ENCODE results near the gene COQ8B.
"Not testable (repeated sequence)": the region's sequence is repeated elsewhere in the genome, so short reads cannot be mapped to it uniquely, and the experiment has no call there.

Gene COQ8B

GRCh38 chr19:40668991-40669614 lies 47.6 kb downstream of the COQ8B start:
- no peak for DNase-seq (ENCODE audit: low read depth)

- no peak for DNase-seq (ENCODE audit: low read depth)
Measured at GRCh38 chr19:40667602-40668001, 49.1 kb downstream of the COQ8B start.

- DNase-seq (ENCODE audit: low read depth): no peak
Measured at GRCh38 chr19:40666803-40667438, 49.8 kb downstream of the COQ8B start.

- no peak for DNase-seq (ENCODE audit: low read depth)
Measured at GRCh38 chr19:40663695-40664692, 52.7 kb downstream of the COQ8B start.

- DNase-seq (ENCODE audit: low read depth): peak; percentile 84
Measured at GRCh38 chr19:40662925-40663694, 53.6 kb downstream of the COQ8B start.

GRCh38 chr19:40661616-40662015 lies 55.1 kb downstream of the COQ8B start:
- no peak for DNase-seq (ENCODE audit: low read depth)

- DNase-seq (ENCODE audit: low read depth): no peak
Measured at GRCh38 chr19:40659566-40659965, 57.1 kb downstream of the COQ8B start.

- DNase-seq (ENCODE audit: low read depth): no peak
Measured at GRCh38 chr19:40659116-40659515, 57.6 kb downstream of the COQ8B start.

GRCh38 chr19:40658031-40658430 lies 58.7 kb downstream of the COQ8B start:
- no peak for DNase-seq (ENCODE audit: low read depth)

GRCh38 chr19:40655684-40656083 lies 61.0 kb downstream of the COQ8B start:
- not testable (repeated sequence) for DNase-seq (ENCODE audit: low read depth)

- not testable (repeated sequence) for DNase-seq (ENCODE audit: low read depth)
Measured at GRCh38 chr19:40652303-40652702, 64.4 kb downstream of the COQ8B start.

GRCh38 chr19:40650749-40651305 lies 65.9 kb downstream of the COQ8B start:
- DNase-seq (ENCODE audit: low read depth): no peak

GRCh38 chr19:40649903-40650675 lies 66.6 kb downstream of the COQ8B start:
- not testable (repeated sequence) for DNase-seq (ENCODE audit: low read depth)

- DNase-seq (ENCODE audit: low read depth): peak; percentile 30
Measured at GRCh38 chr19:40646743-40647254, 69.9 kb downstream of the COQ8B start.

GRCh38 chr19:40642757-40643305 lies 73.9 kb downstream of the COQ8B start:
- DNase-seq (ENCODE audit: low read depth): no peak

- DNase-seq (ENCODE audit: low read depth): no peak
Measured at GRCh38 chr19:40642051-40642706, 74.5 kb downstream of the COQ8B start.
